GM19238 (cell line): Measurements from ENCODE around the gene ALDH1B1.
"Not testable (repeated sequence)": the region's sequence is repeated elsewhere in the genome, so short reads cannot be mapped to it uniquely, and the experiment has no call there.

Source experiments
- DNase-seq: peaks from one replicate; pipeline ENCODE4 v3.0.0; 2011; ENCODE audit warnings: low spot score; ENCODE audit not compliant: insufficient read length

Gene ALDH1B1

GRCh38 chr9:38360839-38361472 is 31.5 kb upstream of the ALDH1B1 start:
- DNase-seq: no peak

- DNase-seq: no peak
Observed at GRCh38 chr9:38361473-38361850, 31.0 kb upstream of the ALDH1B1 start.

GRCh38 chr9:38362852-38363588 is 29.5 kb upstream of the ALDH1B1 start:
- DNase-seq: peak; percentile 45

- DNase-seq: no peak
Observed at GRCh38 chr9:38363589-38363925, 28.9 kb upstream of the ALDH1B1 start.

- no peak for DNase-seq
Observed at GRCh38 chr9:38367898-38368297, 24.6 kb upstream of the ALDH1B1 start.

- no peak for DNase-seq
Observed at GRCh38 chr9:38368731-38369130, 23.8 kb upstream of the ALDH1B1 start.

- no peak for DNase-seq
Observed at GRCh38 chr9:38370176-38370575, 22.3 kb upstream of the ALDH1B1 start.

- peak; percentile 45 for DNase-seq
Observed at GRCh38 chr9:38371495-38371894, 21.0 kb upstream of the ALDH1B1 start.

GRCh38 chr9:38372762-38373619 is 19.5 kb upstream of the ALDH1B1 start:
- no peak for DNase-seq

- DNase-seq: no peak
Observed at GRCh38 chr9:38373679-38374078, 18.8 kb upstream of the ALDH1B1 start.

- DNase-seq: no peak
Observed at GRCh38 chr9:38374847-38375571, 17.5 kb upstream of the ALDH1B1 start.

- DNase-seq: no peak
Observed at GRCh38 chr9:38375572-38375963, 16.9 kb upstream of the ALDH1B1 start.

GRCh38 chr9:38376021-38376670 is 16.4 kb upstream of the ALDH1B1 start:
- DNase-seq: no peak

- DNase-seq: not testable (repeated sequence)
Observed at GRCh38 chr9:38377336-38378083, 15.0 kb upstream of the ALDH1B1 start.

- no peak for DNase-seq
Observed at GRCh38 chr9:38380230-38380871, 12.2 kb upstream of the ALDH1B1 start.

- DNase-seq: no peak
Observed at GRCh38 chr9:38380872-38381534, 11.5 kb upstream of the ALDH1B1 start.

GRCh38 chr9:38382141-38382540 is 10.4 kb upstream of the ALDH1B1 start:
- no peak for DNase-seq

GRCh38 chr9:38384990-38385848 is 7.3 kb upstream of the ALDH1B1 start:
- no peak for DNase-seq
